Left ventricle myocardium superior (tissue), 1 donor: ENCODE measurements around the gene MIGA2. TPM values are rescaled to one million over a fixed set of nuclear protein-coding genes. Genes with fewer than 3 reads are reported as not detected.
"Not testable (repeated sequence)": the region's sequence is repeated elsewhere in the genome, so short reads cannot be mapped to it uniquely, and the experiment has no call there.

Experiments
- ATAC-seq: fragments of 200-7000 bp; cut with Tn5 transposase; one replicate; pipeline ENCODE4 v1.9.1; 2020; ENCODE audit warnings: mild to moderate bottlenecking, moderate library complexity
- DNase-seq: peaks from one replicate; pipeline ENCODE4 v3.0.0-alpha.2; 2020
- intact Hi-C: fragments of 100-400 bp; cut with micrococcal nuclease; formaldehyde crosslinking; loops from one replicate; pipeline ENCODE4 v1.11.0; 2022
- total RNA-seq: library from RNA; stranded (reverse); fragmentation: NEBNext Ultra II Directional; extraction: Animal tissue kit (Norgen Biotek cat#: 25700); gene quantifications from one replicate; pipeline ENCODE4 v1.2.1, GENCODE V29; 2021
- donor health status: DM: no; HTN: yes; CAD: no; lungs with severe emphysema.

MIGA2 gene
- total RNA-seq, 1 donor from 2014 or later: 39.0 TPM

- intact Hi-C loops: no loop called here
- ATAC-seq (peak; percentile 0), DNase-seq (peak; percentile 47)
Observed at GRCh38 chr9:129109537-129109903, 73.1 kb downstream of the MIGA2 start.

- ATAC-seq: peak; percentile 33
- intact Hi-C loops: no loop called here
- peak; percentile 39 for DNase-seq
Observed at GRCh38 chr9:129109952-129110739, 73.7 kb downstream of the MIGA2 start.

DNA sequence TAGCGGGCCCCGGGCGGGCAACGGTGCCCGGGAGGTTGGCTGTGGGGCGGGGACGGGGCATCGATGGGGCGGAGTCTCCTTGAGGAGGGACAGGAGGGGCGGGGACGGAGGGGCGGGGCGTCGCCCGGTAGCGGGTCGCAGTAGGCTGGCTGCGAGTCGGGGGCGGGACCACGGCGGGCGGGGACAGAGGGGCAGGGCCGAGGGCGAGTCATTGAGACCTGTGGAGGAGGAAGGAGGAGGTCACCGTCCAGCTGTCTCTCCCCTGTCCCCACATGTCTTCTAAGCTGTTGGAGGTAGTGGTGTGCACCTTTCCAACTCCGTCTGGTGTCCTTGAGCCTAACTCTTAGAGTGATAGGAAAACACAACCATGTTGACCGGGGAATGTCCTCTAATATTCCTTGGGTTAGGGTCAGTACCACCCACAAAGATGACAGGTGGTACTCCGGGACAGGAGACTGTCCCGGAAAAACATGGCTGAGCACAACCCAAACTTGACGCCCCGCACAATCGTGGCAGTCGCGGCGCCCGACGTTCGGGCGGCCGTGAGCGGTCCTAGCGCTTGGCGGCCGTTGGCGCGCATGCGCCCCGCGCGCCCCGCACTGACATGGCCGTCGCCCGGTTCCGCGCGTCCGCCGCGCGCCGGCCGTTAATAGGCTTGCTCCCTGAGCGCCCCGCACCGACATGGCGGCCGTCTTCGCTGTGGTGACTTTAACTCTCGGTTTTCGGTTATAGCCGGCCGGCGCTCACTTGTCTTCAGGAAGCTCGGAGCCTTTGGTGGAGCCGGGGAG is 74.5 kb downstream of the MIGA2 start, which contains the start of the genes CRAT and PTPA:
TSS of gene CRAT (minus strand) at position 54 of the 788 bp plus-strand sequence. CDS start 284 bp downstream, outside the sequence.
TSS of gene PTPA (plus strand) at position 676 of the 788 bp plus-strand sequence. CDS start 186 bp downstream, outside the sequence.
- intact Hi-C loops: no loop called here
- peak; percentile 98 for DNase-seq
- peak; percentile 91 for ATAC-seq

- peak; percentile 53 for DNase-seq
- intact Hi-C loops: no loop called here
- ATAC-seq: peak; percentile 8
Observed at GRCh38 chr9:129111528-129112151, 75.2 kb downstream of the MIGA2 start.

DNA sequence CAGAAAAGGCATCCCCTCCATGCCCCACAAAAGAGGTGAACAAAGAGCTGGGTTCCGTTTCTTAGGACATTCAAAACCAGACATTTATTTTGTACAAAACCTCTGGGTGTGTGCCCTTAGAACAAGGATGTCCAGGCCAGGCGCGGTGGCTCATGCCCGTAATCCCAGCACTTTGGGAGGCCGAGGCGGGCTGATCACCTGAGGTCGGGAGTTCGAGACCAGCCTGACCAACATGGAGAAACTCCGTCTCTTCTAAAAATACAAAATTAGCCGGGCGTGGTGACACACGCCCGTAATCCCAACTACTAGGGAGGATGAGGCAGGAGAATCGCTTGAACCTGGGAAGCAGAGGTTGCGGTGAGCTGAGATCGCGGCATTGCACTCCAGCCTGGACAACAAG is 76.1 kb downstream of the MIGA2 start:
- intact Hi-C loops, DNase-seq, ATAC-seq: not testable (repeated sequence)

DNA sequence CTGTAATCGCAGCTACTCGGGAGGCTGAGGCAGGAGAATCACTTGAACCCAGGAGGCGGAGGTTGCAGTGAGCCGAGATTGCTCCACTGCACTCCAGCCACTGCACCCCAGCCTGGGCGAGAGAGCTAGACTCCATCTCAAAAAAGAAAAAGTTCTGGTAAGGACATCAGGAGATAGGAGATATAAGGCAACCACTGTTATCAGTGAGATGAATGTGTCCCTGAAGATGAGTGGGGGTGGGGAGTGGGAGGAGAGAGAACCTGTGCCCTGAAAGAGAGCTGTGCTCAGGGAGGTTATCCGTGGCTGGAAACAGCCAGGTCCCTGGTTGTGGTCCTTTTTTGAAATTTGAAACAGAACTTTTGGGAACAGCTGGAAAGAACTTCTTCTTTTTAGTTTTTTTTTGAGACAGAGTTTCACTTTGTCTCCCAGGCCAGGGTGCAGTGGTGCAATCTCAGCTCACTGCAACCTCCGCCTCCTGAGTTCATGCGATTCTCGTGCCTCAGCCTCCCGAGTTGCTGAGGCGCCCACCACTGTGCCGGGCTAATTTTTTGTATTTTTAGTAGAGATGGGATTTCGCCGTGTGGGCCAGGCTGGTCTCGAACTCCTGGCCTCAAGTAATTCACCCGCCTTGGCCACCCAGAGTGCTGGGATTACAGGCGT is 77.3 kb downstream of the MIGA2 start:
- DNase-seq: no peak
- no peak for ATAC-seq
- intact Hi-C loops: no loop called here

- ATAC-seq (no peak), DNase-seq (no peak)
- intact Hi-C loops: no loop called here
Observed at GRCh38 chr9:129118799-129119198, 82.4 kb downstream of the MIGA2 start.

DNA sequence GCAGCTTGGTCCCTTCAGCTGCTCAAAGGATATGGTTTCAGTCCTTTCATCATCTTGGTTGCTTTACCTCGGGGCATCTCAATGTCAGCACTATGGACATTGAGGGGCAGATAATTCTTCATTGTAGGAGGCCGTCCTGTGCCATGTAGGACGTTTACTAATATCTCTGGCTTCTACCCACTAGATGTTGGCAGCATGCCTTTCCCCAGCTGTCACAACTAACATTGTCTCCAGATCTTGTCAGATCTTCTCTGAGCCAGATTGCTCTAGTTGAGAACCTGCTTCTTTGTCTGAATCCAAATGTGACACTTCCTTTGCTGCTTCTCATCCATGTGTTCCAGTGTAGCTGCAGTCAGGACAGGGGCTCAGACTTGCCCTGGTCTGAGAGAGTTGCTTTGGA is 85.1 kb downstream of the MIGA2 start:
- no peak for ATAC-seq
- intact Hi-C loops: no loop called here
- no peak for DNase-seq

Other genes starting within 250 kb of the MIGA2 start
- gene TBC1D13, start 249.4 kb upstream of the MIGA2 start, total RNA-seq: 19.9 TPM
- 88.5 TPM for gene ENDOG, start 218.1 kb upstream of the MIGA2 start, total RNA-seq
- 13.5 TPM for gene SPOUT1, start 206.8 kb upstream of the MIGA2 start, total RNA-seq
- 16.6 TPM for gene KYAT1, start 154.7 kb upstream of the MIGA2 start, total RNA-seq
- 21.6 TPM for gene LRRC8A, start 154.5 kb upstream of the MIGA2 start, total RNA-seq
- gene PHYHD1, start 115.6 kb upstream of the MIGA2 start, total RNA-seq: 39.7 TPM
- gene DOLK, start 89.0 kb upstream of the MIGA2 start, total RNA-seq: 8.0 TPM
- gene NUP188, start 88.9 kb upstream of the MIGA2 start, total RNA-seq: 17.4 TPM
- 35.3 TPM for gene SH3GLB2, start 8.3 kb upstream of the MIGA2 start, total RNA-seq
- 5.2 TPM for gene DOLPP1, start 44.5 kb downstream of the MIGA2 start, total RNA-seq
- gene CRAT, start 74.2 kb downstream of the MIGA2 start, total RNA-seq: 94.6 TPM
- 186 TPM for gene PTPA, start 74.8 kb downstream of the MIGA2 start, total RNA-seq
- gene IER5L, start 141.6 kb downstream of the MIGA2 start, total RNA-seq: 3.5 TPM